GM12865 (cell line): Measurements from ENCODE around the gene HMGCLL1.
A peak's percentile ranks its signal among the peaks of the same experiment; 100 is the strongest.

Experiments used
- DNase-seq: peaks from one replicate; pipeline ENCODE4 v3.0.0; 2010; ENCODE audit warnings: low read depth
- H3K4me3 ChIP-seq: 2 replicates; pipeline ENCODE4 v1.5.1; 2011; ENCODE audit warnings: mild to moderate bottlenecking, low read depth, low read length, control low read depth
- CTCF ChIP-seq: IDR thresholded peaks from 2 replicates; pipeline ENCODE4 v1.5.1; 2011; ENCODE audit warnings: low read length, control low read depth, low read depth, inconsistent platforms; ENCODE audit not compliant: insufficient read depth; ENCODE audit errors: missing control alignments

Gene HMGCLL1

GRCh38 chr6:55578537-55579363 is at the start of gene HMGCLL1:
Gene HMGCLL1, minus strand, starts transcription at chr6:55579192. Its CDS starts 137 bp downstream, at chr6:55579055.
- DNase-seq: no peak
- no peak within 1 kb of the TSS for H3K4me3 ChIP-seq
- TF ChIP-seq CTCF: no peak

GRCh38 chr6:55621993-55622392 is 43.0 kb upstream of the HMGCLL1 start:
- TF ChIP-seq CTCF: no peak
- DNase-seq: no peak
- no peak overlapping the region for H3K4me3 ChIP-seq

GRCh38 chr6:55621244-55621643 is 42.3 kb upstream of the HMGCLL1 start:
- H3K4me3 ChIP-seq: no peak overlapping the region
- no peak for DNase-seq
- TF ChIP-seq CTCF: no peak

GRCh38 chr6:55617272-55617671 is 38.3 kb upstream of the HMGCLL1 start:
- no peak overlapping the region for H3K4me3 ChIP-seq
- TF ChIP-seq CTCF: peak; percentile 47
- DNase-seq: peak; percentile 57

GRCh38 chr6:55604021-55604420 is 25.0 kb upstream of the HMGCLL1 start:
- no peak for TF ChIP-seq CTCF
- no peak overlapping the region for H3K4me3 ChIP-seq
- no peak for DNase-seq

GRCh38 chr6:55601120-55601519 is 22.1 kb upstream of the HMGCLL1 start:
- no peak for DNase-seq
- H3K4me3 ChIP-seq: no peak overlapping the region
- TF ChIP-seq CTCF: no peak

GRCh38 chr6:55594442-55594841 is 15.4 kb upstream of the HMGCLL1 start:
- no peak for DNase-seq
- no peak for TF ChIP-seq CTCF

More at GRCh38 chr6:55594442-55594841, 15.4 kb upstream of the HMGCLL1 start:
- H3K4me3 ChIP-seq: no peak overlapping the region
